ENCODE data around the gene TMEM69.

The TMEM69 gene

GRCh38 chr1:45686288-45687013 is 1.5 kb upstream of the TMEM69 start, which contains the start of gene GPBP1L1 (continued):
- TF ChIP-seq PRDM10 (tag by site-specific recombination; IDR thresholded peaks at IDR 0.05) (peak; percentile 36), KLF17 (tag by site-specific recombination; IDR thresholded peaks at IDR 0.05) (peak; percentile 61), GLIS1 (tag by site-specific recombination; IDR thresholded peaks at IDR 0.05) (no peak), ZNF394 (tag by site-specific recombination; IDR thresholded peaks at IDR 0.05; ENCODE audit: borderline replicate concordance) (0 out of 2 replicates have a peak, but pooled peaks have one; percentile 17), ZNF624 (tag by site-specific recombination; IDR thresholded peaks at IDR 0.05) (no peak), ZNF670 (tag by site-specific recombination; IDR thresholded peaks at IDR 0.05; ENCODE audit: low read depth) (no peak), ZNF544 (tag by site-specific recombination; IDR thresholded peaks at IDR 0.05) (no peak), ATF2 (tag by site-specific recombination; IDR thresholded peaks at IDR 0.05; ENCODE audit: low read depth) (no peak), ZBTB48 (tag by site-specific recombination; IDR thresholded peaks at IDR 0.05) (peak; percentile 50; the same call in 1 of the 2 replicates), MEIS1 (CRISPR knock-in tag; IDR thresholded peaks at IDR 0.05; ENCODE audit: borderline replicate concordance) (no peak), ZNF174 (tag by site-specific recombination; IDR thresholded peaks at IDR 0.05) (no peak), ZNF561 (tag by site-specific recombination; IDR thresholded peaks at IDR 0.05; ENCODE audit: borderline replicate concordance) (no peak; the same call in 1 of the 2 replicates), ZNF776 (tag by site-specific recombination; IDR thresholded peaks at IDR 0.05; ENCODE audit: borderline replicate concordance) (no peak), ZNF362 (tag by site-specific recombination; IDR thresholded peaks at IDR 0.05) (no peak), ZSCAN5A (tag by site-specific recombination; IDR thresholded peaks at IDR 0.05) (no peak), KLF1 (tag by site-specific recombination; IDR thresholded peaks at IDR 0.05) (no peak; the same call in 1 of the 2 replicates), SP7 (tag by site-specific recombination; IDR thresholded peaks at IDR 0.05) (peak; percentile 13; the same call in 1 of the 2 replicates), SP3 (tag by site-specific recombination; IDR thresholded peaks at IDR 0.05) (peak; percentile 80), ZFP41 (tag by site-specific recombination; IDR thresholded peaks at IDR 0.05; ENCODE audit: borderline replicate concordance) (no peak), IKZF3 (tag by site-specific recombination; IDR thresholded peaks at IDR 0.05) (peak; percentile 34; the same call in 1 of the 2 replicates), ZNF184 (tag by site-specific recombination; IDR thresholded peaks at IDR 0.05) (peak; percentile 65; the same call in 1 of the 2 replicates), ZNF292 (tag by site-specific recombination; IDR thresholded peaks at IDR 0.05; ENCODE audit: borderline replicate concordance, low read depth) (no peak), ZNF202 (tag by site-specific recombination; IDR thresholded peaks at IDR 0.05; ENCODE audit: borderline replicate concordance) (no peak)
- TF ChIP-seq, protein P1, sequence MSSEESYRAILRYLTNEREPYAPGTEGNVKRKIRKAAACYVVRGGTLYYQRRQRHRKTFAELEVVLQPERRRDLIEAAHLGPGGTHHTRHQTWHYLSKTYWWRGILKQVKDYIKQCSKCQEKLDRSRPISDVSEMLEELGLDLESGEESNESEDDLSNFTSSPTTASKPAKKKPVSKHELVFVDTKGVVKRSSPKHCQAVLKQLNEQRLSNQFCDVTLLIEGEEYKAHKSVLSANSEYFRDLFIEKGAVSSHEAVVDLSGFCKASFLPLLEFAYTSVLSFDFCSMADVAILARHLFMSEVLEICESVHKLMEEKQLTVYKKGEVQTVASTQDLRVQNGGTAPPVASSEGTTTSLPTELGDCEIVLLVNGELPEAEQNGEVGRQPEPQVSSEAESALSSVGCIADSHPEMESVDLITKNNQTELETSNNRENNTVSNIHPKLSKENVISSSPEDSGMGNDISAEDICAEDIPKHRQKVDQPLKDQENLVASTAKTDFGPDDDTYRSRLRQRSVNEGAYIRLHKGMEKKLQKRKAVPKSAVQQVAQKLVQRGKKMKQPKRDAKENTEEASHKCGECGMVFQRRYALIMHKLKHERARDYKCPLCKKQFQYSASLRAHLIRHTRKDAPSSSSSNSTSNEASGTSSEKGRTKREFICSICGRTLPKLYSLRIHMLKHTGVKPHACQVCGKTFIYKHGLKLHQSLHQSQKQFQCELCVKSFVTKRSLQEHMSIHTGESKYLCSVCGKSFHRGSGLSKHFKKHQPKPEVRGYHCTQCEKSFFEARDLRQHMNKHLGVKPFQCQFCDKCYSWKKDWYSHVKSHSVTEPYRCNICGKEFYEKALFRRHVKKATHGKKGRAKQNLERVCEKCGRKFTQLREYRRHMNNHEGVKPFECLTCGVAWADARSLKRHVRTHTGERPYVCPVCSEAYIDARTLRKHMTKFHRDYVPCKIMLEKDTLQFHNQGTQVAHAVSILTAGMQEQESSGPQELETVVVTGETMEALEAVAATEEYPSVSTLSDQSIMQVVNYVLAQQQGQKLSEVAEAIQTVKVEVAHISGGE (tag by site-specific recombination; conservative IDR thresholded peaks at IDR 0.05; ENCODE audit: low read depth), result no peak
- TF ChIP-seq, protein P2, sequence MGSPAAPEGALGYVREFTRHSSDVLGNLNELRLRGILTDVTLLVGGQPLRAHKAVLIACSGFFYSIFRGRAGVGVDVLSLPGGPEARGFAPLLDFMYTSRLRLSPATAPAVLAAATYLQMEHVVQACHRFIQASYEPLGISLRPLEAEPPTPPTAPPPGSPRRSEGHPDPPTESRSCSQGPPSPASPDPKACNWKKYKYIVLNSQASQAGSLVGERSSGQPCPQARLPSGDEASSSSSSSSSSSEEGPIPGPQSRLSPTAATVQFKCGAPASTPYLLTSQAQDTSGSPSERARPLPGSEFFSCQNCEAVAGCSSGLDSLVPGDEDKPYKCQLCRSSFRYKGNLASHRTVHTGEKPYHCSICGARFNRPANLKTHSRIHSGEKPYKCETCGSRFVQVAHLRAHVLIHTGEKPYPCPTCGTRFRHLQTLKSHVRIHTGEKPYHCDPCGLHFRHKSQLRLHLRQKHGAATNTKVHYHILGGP (tag by site-specific recombination; IDR thresholded peaks at IDR 0.05), result no peak
